Measurements from ENCODE around the gene RHBDD2. TPM values are rescaled to one million over a fixed set of nuclear protein-coding genes. Genes with fewer than 3 reads are reported as not detected.

RHBDD2 gene
- total and polyA plus RNA-seq, 9 of the 15 experiments (the other 6 are each of a cell fraction or from before 2014, with no cell fraction given): 3.3 to 36.7 (median 17.9) TPM

DNA sequence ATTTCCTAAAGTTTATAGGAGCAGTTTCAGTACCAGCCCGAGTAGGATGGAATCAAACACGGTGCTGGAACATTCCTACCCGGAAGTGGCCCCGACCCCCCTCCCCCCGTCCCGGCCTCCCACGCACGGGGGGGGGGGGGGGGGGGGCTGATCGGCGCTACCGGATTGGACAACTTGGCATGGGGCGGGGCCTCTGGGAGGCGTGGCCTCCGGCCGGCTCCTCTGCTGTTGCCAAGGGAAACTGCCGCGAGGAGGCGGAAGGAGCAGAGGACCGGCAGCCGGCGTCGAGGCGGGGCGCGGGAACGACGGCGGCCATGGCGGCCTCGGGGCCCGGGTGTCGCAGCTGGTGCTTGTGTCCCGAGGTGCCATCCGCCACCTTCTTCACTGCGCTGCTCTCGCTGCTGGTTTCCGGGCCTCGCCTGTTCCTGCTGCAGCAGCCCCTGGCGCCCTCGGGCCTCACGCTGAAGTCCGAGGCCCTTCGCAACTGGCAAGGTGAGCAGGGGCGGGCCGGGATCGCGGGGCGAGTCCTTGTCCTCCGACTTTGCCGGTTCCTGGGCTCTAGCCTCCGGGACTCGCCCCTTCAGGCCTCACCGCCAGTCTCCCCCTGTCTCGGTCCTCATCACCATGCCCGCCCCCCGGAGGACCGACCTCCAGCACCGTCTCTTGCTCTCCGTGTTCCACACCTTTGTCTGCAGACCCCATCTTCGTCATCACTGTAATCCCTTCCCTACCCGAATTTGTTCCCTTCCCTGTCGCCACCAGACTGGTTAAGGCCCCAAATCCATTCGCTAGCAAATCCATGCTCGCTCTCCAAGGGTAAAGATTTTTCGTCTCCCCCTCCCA, at the start of gene RHBDD2 (continued):
- TF ChIP-seq, protein P1, sequence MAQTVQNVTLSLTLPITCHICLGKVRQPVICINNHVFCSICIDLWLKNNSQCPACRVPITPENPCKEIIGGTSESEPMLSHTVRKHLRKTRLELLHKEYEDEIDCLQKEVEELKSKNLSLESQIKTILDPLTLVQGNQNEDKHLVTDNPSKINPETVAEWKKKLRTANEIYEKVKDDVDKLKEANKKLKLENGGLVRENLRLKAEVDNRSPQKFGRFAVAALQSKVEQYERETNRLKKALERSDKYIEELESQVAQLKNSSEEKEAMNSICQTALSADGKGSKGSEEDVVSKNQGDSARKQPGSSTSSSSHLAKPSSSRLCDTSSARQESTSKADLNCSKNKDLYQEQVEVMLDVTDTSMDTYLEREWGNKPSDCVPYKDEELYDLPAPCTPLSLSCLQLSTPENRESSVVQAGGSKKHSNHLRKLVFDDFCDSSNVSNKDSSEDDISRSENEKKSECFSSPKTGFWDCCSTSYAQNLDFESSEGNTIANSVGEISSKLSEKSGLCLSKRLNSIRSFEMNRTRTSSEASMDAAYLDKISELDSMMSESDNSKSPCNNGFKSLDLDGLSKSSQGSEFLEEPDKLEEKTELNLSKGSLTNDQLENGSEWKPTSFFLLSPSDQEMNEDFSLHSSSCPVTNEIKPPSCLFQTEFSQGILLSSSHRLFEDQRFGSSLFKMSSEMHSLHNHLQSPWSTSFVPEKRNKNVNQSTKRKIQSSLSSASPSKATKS (CRISPR knock-in tag; IDR thresholded peaks at IDR 0.05): no peak
- TF ChIP-seq ZNF830 (CRISPR knock-in tag; IDR thresholded peaks at IDR 0.05) (no peak), U2AF2 (optimal IDR thresholded peaks at IDR 0.05; ENCODE audit: low read depth, low read length) (no peak), KDM2B (CRISPR knock-in tag; IDR thresholded peaks at IDR 0.05) (peak; percentile 80; the same call in 1 of the 2 replicates), ARNT (IDR thresholded peaks at IDR 0.05) (no peak), ZNF24 (IDR thresholded peaks at IDR 0.05) (no peak), CCAR2 (IDR thresholded peaks at IDR 0.05; ENCODE audit: low read depth, low read length) (no peak), MCM3 (IDR thresholded peaks at IDR 0.05) (no peak), HCFC1 (IDR thresholded peaks at IDR 0.05; ENCODE audit: low read depth, low read length) (peak; percentile 58), CCNT2 (IDR thresholded peaks at IDR 0.05; ENCODE audit: borderline replicate concordance, extremely low read depth, insufficient read length, low read depth, low read length) (peak; percentile 90), KDM5B (IDR thresholded peaks at IDR 0.05; ENCODE audit: insufficient replicate concordance, low read depth, low read length) (peak; percentile 91), PHF8 (IDR thresholded peaks at IDR 0.05; ENCODE audit: borderline replicate concordance, low read length) (peak; percentile 95; the same call in 1 of the 2 replicates), PCBP1 (IDR thresholded peaks at IDR 0.05; ENCODE audit: low read depth, low read length, poor library complexity, severe bottlenecking) (peak; percentile 99), ZNF184 (CRISPR knock-in tag; IDR thresholded peaks at IDR 0.05) (no peak), TCF3 (CRISPR knock-in tag; IDR thresholded peaks at IDR 0.05) (peak; percentile 38), ZNF644 (tag; IDR thresholded peaks at IDR 0.05; ENCODE audit: low read depth) (no peak), FOXJ3 (CRISPR knock-in tag; IDR thresholded peaks at IDR 0.05) (no peak), BCL6 (CRISPR knock-in tag; IDR thresholded peaks at IDR 0.05) (no peak), ZNF717 (CRISPR knock-in tag; IDR thresholded peaks at IDR 0.05) (no peak), RFX7 (CRISPR knock-in tag; IDR thresholded peaks at IDR 0.05) (no peak), ASH1L (IDR thresholded peaks at IDR 0.05; ENCODE audit: borderline replicate concordance, low read depth, partially characterized antibody) (no peak), ZNF217 (CRISPR knock-in tag; IDR thresholded peaks at IDR 0.05) (no peak), RAD21 (CRISPR knock-in tag; conservative IDR thresholded peaks at IDR 0.05 in 1 of 2, IDR thresholded peaks at IDR 0.05 in 1 of 2) (no peak), SMAD4 (CRISPR knock-in tag; conservative IDR thresholded peaks at IDR 0.05) (peak; percentile 63; the same call in 1 of the 2 replicates), KAT7 (CRISPR knock-in tag; IDR thresholded peaks at IDR 0.05; ENCODE audit: borderline replicate concordance) (peak; percentile 84; the same call in 1 of the 2 replicates)
- TF ChIP-seq, protein P2, sequence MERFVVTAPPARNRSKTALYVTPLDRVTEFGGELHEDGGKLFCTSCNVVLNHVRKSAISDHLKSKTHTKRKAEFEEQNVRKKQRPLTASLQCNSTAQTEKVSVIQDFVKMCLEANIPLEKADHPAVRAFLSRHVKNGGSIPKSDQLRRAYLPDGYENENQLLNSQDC (CRISPR knock-in tag; IDR thresholded peaks at IDR 0.05): 0 out of 2 replicates have a peak, but pooled peaks have one; percentile 32
- TF ChIP-seq, protein P3, sequence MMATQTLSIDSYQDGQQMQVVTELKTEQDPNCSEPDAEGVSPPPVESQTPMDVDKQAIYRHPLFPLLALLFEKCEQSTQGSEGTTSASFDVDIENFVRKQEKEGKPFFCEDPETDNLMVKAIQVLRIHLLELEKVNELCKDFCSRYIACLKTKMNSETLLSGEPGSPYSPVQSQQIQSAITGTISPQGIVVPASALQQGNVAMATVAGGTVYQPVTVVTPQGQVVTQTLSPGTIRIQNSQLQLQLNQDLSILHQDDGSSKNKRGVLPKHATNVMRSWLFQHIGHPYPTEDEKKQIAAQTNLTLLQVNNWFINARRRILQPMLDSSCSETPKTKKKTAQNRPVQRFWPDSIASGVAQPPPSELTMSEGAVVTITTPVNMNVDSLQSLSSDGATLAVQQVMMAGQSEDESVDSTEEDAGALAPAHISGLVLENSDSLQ (IDR thresholded peaks at IDR 0.05): no peak

Data from K562 (cell line).